Measurements from ENCODE around the gene PTPRD.

DNA sequence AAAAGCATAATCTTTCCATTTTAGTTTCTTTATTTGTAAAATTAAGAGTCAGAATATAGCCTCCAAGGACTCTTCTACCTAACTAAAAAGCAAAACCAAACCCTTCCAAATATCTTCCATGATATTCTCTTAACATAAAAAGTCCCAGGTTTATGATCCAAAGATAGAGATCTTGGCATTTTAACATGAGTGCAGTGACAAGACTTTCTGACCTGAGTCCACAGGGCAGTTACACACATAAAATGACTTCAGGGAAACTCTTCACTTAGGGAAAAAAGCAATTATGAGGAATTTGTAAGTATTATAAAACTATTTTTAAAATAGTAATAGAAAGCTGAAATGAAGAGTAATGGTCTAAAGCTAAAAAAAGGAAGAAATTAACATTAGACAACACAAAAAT lies 2040.6 kb downstream of the PTPRD start:
- TF ChIP-seq GTF2F1 (IDR thresholded peaks at IDR 0.05; ENCODE audit: low read depth, low read length) (no peak), ZNF384 (IDR thresholded peaks at IDR 0.05; ENCODE audit: low read depth, low read length) (no peak), RBM39 (optimal IDR thresholded peaks at IDR 0.05; ENCODE audit: low read depth, low read length) (no peak), E2F4 (CRISPR knock-in tag; IDR thresholded peaks at IDR 0.05; ENCODE audit: low read depth) (no peak)
- TF ChIP-seq, protein P1, sequence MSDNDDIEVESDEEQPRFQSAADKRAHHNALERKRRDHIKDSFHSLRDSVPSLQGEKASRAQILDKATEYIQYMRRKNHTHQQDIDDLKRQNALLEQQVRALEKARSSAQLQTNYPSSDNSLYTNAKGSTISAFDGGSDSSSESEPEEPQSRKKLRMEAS (CRISPR knock-in tag; IDR thresholded peaks at IDR 0.05), result no peak
- TF ChIP-seq, protein P2, sequence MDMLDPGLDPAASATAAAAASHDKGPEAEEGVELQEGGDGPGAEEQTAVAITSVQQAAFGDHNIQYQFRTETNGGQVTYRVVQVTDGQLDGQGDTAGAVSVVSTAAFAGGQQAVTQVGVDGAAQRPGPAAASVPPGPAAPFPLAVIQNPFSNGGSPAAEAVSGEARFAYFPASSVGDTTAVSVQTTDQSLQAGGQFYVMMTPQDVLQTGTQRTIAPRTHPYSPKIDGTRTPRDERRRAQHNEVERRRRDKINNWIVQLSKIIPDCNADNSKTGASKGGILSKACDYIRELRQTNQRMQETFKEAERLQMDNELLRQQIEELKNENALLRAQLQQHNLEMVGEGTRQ (CRISPR knock-in tag; IDR thresholded peaks at IDR 0.05), result no peak
